NCI-H1105 (cell line): ENCODE data around the gene MSI2.
"Not testable (repeated sequence)": the region's sequence is repeated elsewhere in the genome, so short reads cannot be mapped to it uniquely, and the experiment has no call there.

Source experiments
- DNase-seq: peaks from one replicate; lab custom pipeline; 2025; lab: John Stamatoyannopoulos, UW

The MSI2 gene

GRCh38 chr17:57484826-57485565 is 228.7 kb downstream of the MSI2 start:
- DNase-seq = no peak

GRCh38 chr17:57485566-57485865 is 229.2 kb downstream of the MSI2 start:
- DNase-seq = no peak

- no peak for DNase-seq
These were observed 229.9 kb downstream of the MSI2 start for GRCh38 chr17:57485916-57486881.

GRCh38 chr17:57486882-57487301 is 230.6 kb downstream of the MSI2 start:
- no peak for DNase-seq

GRCh38 chr17:57487573-57487972 is 231.2 kb downstream of the MSI2 start:
- DNase-seq = no peak

GRCh38 chr17:57488856-57489255 is 232.5 kb downstream of the MSI2 start:
- no peak for DNase-seq

- DNase-seq = no peak
These were observed 233.0 kb downstream of the MSI2 start for GRCh38 chr17:57489321-57489720.

- DNase-seq = no peak
These were observed 234.0 kb downstream of the MSI2 start for GRCh38 chr17:57490111-57490845.

- DNase-seq = peak; percentile 10
These were observed 234.6 kb downstream of the MSI2 start for GRCh38 chr17:57490890-57491289.

GRCh38 chr17:57493171-57493570 is 236.8 kb downstream of the MSI2 start:
- DNase-seq = no peak

- no peak for DNase-seq
These were observed 237.3 kb downstream of the MSI2 start for GRCh38 chr17:57493625-57494024.

- DNase-seq = no peak
These were observed 238.1 kb downstream of the MSI2 start for GRCh38 chr17:57494443-57494842.

- DNase-seq = no peak
These were observed 239.4 kb downstream of the MSI2 start for GRCh38 chr17:57495771-57496170.

- DNase-seq = no peak
These were observed 240.1 kb downstream of the MSI2 start for GRCh38 chr17:57496382-57496781.

GRCh38 chr17:57498443-57498842 is 242.1 kb downstream of the MSI2 start:
- no peak for DNase-seq

- not testable (repeated sequence) for DNase-seq
These were observed 242.9 kb downstream of the MSI2 start for GRCh38 chr17:57499221-57499620.

- no peak for DNase-seq
These were observed 243.3 kb downstream of the MSI2 start for GRCh38 chr17:57499648-57500049.

- no peak for DNase-seq
These were observed 244.7 kb downstream of the MSI2 start for GRCh38 chr17:57501016-57501415.

GRCh38 chr17:57502022-57502421 is 245.7 kb downstream of the MSI2 start:
- DNase-seq = no peak

- peak; percentile 34 for DNase-seq
These were observed 246.5 kb downstream of the MSI2 start for GRCh38 chr17:57502811-57503241.

- DNase-seq = no peak
These were observed 247.9 kb downstream of the MSI2 start for GRCh38 chr17:57504208-57504607.
